PC-9 (cell line): Measurements from ENCODE around the gene GALNT7.

Source experiments
- EZH2 ChIP-seq: fragments of 200-600 bp; sonication (generic); IDR thresholded peaks from 2 replicates; pipeline ENCODE4 v1.8.0; 2017; ENCODE audit warnings: antibody characterized with exemption, low read depth
- TF ChIP-seq, protein P1 (sequence below): fragments of 200-600 bp; sonication (generic); conservative IDR thresholded peaks from 2 replicates; pipeline ENCODE4 v1.6.1; 2017; ENCODE audit warnings: mixed run types, antibody characterized with exemption, mild to moderate bottlenecking, moderate library complexity

DNA sequence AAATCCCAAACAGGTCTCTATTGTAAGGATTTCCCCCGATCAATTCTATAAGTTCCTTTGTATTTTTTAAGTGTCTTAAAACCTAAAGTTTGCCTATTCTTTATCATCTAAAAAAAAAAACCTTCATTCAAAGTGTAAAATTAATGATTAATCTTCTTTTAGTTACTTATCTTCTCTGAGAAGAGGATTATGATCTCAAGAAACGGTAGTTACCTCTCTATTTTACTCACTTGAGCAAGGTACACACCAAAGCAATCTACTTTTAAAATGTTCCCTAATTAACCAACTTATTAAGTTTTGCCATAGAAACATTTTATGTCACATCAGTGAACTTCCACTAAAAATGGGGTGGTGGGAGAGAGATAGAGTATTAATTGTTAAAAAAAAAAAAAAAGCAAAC is 15.2 kb upstream of the GALNT7 start:
- TF ChIP-seq, protein P1, sequence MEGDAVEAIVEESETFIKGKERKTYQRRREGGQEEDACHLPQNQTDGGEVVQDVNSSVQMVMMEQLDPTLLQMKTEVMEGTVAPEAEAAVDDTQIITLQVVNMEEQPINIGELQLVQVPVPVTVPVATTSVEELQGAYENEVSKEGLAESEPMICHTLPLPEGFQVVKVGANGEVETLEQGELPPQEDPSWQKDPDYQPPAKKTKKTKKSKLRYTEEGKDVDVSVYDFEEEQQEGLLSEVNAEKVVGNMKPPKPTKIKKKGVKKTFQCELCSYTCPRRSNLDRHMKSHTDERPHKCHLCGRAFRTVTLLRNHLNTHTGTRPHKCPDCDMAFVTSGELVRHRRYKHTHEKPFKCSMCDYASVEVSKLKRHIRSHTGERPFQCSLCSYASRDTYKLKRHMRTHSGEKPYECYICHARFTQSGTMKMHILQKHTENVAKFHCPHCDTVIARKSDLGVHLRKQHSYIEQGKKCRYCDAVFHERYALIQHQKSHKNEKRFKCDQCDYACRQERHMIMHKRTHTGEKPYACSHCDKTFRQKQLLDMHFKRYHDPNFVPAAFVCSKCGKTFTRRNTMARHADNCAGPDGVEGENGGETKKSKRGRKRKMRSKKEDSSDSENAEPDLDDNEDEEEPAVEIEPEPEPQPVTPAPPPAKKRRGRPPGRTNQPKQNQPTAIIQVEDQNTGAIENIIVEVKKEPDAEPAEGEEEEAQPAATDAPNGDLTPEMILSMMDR: no peak
- no peak for TF ChIP-seq EZH2
